HG02763 (cell line): ENCODE measurements around the gene AGPAT1.
"Not testable (repeated sequence)": the region's sequence is repeated elsewhere in the genome, so short reads cannot be mapped to it uniquely, and the experiment has no call there.

ENCODE experiments used
- ATAC-seq: cut with Tn5 transposase; IDR thresholded peaks from one replicate; pipeline ENCODE4 v1.9.1; 2021; ENCODE audit warnings: mild to moderate bottlenecking, moderate library complexity; ENCODE audit not compliant: unreplicated experiment

AGPAT1 gene

GRCh38 chr6:32175711-32176475 is at the start of gene AGPAT1:
AGPAT1 (minus strand) TSS chr6:32176084; CDS start chr6:32171496, 4,588 bp downstream.
- ATAC-seq = peak; percentile 37

- no peak for ATAC-seq
Observed at GRCh38 chr6:32224696-32225095, 48.8 kb upstream of the AGPAT1 start.

DNA sequence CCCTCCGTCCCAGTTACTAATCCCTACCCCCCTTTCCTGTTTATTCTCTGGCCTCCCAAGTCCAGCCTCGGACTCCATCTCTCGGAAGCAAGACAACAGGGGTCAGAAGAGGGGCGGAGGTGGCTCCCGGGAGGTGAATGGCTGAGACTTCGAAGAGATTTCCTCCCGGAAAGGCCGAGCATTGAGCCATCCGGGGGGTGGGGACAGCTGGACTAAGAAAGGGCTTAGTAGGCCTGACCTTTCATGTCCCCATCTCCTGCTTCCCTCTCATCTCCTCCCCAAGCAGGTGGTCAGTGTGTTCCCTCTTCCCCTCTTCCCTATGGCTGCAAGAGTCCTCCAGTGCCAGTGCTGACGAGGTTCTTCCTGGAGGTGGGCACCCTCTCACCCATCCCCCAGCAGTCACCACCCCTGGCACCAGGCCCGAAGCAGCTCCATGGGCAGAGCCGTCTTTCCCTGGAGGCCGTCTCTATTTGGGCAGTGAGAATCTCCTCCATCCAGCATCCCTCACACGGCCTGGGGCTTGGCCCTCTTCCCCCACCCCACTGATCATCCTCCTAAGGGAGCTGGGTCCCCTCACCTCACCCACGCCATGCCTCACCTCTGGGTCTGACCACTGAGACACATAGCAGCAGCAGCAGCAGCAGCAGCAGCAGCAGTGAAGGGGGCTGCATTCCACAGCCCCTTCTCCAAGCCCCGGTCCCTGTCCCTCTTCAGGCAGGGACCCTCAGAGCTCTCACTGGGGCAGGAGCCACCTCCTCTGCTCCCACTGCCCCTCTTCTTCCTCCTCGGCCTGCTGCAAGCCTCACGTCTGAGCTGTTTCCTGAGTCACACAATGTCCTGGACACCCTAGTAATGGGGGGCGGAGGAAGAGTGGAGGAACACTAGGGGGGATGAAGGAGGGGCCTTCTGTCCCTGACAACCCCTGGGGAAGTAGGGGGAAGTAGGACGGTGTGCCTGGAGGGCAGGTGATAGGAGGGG is 47.7 kb upstream of the AGPAT1 start, which contains the start of gene NOTCH4:
Gene NOTCH4, minus strand, starts transcription at position 810 of the 978 bp plus-strand sequence. Its CDS starts 139 bp downstream, at position 671.
- no peak for ATAC-seq

DNA sequence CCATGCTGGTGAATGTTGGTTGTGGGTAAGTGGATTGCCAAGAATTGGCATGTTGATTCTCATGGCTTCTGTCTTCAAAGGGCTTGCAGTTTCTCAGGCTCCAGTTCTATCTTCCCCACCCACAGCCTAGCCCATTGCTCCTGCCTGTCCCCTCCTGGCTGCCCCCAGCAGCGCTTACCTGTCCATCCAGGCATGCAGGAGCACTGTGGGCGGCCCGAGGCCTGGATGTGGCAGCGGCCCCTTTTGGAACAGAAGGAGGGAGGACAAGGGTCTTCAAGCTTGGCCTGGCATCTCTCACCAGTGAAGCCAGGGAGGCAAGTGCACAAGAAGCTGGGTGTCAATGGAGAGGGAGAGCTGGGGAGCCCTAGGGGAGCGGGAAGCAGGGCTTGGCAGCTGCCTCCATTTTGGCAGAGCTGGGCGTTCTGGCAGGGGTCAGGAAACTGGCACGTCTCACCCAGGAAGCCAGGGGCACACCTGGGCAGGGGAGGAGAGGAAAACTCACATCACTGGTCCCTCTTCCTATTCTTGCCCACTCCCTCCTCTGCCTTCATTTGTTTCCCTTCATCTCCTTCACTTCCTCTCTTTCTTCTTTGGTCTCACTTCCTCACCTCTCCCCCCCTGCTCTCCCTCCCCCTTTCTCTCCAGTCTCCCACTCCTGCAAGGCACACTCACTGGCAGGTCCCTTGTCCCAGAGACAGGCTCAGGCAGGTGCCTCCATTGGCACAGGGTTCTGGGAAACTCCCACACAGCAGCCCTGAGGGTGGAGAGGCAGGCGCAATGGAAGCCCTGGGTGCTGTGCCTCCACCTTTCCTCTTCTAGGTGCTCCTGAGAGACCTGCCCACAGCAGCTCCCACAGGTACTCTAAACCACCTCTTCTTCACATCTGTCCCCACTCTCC is 46.7 kb upstream of the AGPAT1 start:
- no peak for ATAC-seq

- ATAC-seq = no peak
Observed at GRCh38 chr6:32220021-32220420, 44.1 kb upstream of the AGPAT1 start.

- no peak for ATAC-seq
Observed at GRCh38 chr6:32218167-32218566, 42.3 kb upstream of the AGPAT1 start.

- ATAC-seq = no peak
Observed at GRCh38 chr6:32216998-32217397, 41.1 kb upstream of the AGPAT1 start.

GRCh38 chr6:32216285-32216684 is 40.4 kb upstream of the AGPAT1 start:
- no peak for ATAC-seq

GRCh38 chr6:32215617-32216016 is 39.7 kb upstream of the AGPAT1 start:
- no peak for ATAC-seq

GRCh38 chr6:32214126-32214525 is 38.2 kb upstream of the AGPAT1 start:
- no peak for ATAC-seq

GRCh38 chr6:32213649-32214048 is 37.8 kb upstream of the AGPAT1 start:
- no peak for ATAC-seq

DNA sequence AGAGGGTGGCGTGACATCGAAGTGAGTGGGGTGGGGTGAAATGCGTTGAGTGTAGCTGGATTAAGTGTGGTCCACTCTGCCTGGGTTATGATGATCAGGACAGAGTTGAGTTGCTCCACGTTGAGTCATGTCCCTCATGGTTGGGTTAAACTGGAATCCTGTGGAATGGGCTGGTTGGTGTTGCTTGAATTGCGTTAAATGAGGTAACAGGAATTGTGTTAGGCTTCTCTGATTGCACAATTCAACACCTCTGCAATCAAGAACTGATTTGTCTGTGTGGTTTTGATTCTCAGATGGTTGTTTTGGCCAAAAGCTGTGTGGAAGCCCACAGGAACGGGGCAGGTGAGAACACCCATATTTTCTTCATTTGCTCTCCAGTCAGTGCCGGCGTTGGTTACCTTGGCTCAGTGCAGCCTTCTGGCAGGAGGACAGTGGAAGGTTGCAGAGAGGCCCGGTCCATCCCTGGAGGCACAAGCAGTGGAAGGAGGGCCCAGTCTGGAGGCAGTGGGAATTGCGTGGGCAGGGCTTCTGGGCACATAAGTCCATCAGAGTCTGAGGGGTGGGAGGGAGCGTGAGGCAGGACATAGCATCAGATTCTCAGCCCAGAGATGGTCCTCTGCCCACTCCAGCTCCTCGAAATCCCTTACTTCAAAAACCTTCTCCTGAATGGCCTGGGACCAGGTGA is 36.3 kb upstream of the AGPAT1 start:
- no peak for ATAC-seq

DNA sequence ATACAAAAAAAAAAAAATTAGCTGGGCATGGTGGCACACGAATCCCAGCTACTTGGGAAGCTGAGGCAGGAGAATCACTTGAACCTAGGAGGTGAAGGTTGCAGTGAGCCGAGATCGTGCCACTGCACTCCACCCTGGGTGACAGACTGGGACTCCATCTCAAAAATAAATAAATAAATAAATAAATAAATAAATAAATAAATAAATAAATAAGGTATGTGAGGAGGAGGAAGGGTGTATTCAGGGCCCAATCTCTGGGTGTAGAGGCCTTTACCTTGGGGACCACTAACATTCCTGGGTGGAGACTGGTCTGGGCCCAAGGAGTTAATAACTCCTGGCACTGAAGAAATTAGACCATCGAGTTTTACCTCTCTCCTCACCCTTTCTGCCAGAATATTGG is 35.5 kb upstream of the AGPAT1 start:
- ATAC-seq = not testable (repeated sequence)

DNA sequence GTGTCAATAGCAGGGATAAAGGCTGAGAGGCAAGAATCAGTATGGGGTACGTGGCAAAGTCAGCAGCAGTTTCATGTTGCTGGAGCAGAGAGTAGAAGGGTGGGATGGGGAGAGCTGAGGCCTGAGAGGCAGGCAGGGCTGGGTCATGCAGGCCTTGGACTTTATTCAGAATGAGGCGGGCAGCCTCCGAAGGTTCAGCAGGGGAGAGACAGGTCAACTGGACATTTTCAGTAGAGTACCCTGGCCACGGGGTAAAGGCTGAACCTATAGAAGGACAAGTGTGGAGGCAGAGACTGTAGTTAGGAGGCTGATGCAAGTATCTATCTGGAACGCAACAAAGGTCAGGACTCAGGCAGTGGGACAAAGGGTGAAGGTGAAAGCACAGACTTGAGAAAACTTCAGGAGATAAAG is 34.3 kb upstream of the AGPAT1 start:
- no peak for ATAC-seq

DNA sequence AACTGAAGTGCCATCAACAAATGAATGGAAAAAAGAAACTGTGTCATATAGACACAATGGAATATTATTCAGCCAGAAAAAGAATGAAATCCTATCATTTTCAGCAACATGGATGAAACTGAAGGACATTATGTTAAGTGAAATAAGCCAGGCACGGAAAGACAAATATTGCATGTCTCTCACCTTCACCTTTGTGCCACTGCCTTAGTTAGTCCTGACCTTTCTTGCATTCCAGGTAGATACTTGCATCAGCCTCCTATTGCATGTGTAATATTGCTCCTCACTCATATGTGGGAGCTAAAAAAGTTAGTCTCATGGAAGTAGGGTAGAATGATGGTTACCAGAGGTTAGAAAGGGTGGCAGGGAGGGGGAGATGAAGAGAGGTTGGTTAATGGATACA is 33.1 kb upstream of the AGPAT1 start:
- ATAC-seq = no peak

- no peak for ATAC-seq
Observed at GRCh38 chr6:32204268-32204715, 28.4 kb upstream of the AGPAT1 start.

DNA sequence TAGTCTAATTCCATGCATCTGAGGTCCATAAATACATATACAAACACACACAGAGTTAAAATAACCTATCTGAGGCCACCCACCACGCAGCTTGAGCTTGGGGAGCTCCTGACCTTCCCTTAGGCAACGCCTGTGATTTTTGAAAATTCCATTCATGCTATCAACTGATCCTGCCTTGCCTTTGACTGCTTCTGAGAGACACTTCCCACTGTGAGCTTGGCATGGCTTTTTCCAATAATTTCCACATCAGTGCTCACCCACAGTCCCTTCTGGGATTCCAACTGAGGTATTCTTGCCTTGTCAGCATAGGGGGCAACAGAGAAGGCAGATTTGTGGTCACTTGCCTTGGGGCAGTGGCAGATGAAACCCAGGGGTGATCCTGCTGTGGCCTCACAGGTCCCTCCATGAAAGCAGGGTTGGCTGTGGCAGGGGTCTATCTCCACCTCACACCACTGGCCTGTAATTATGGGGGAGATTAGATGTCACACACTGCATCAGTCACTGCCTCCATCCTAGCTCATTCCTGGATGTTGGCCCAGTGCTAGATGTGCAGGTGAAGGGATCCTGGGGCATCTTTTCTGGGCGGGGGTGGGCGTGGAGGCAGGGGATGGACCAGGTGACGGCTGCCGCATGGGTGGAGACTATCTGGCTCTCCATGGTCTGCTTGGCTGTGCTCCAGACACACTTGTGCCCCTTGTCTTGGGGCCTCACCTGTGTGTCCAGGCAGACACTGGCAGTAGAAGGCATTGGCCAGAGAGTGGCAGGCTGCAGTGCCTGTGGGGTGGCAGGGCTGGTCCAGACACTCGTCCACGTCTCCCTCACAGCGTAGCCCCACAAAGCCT is 27.8 kb upstream of the AGPAT1 start:
- no peak for ATAC-seq

GRCh38 chr6:32202186-32202585 is 26.3 kb upstream of the AGPAT1 start:
- ATAC-seq = no peak
